IMR-90 (cell line): Measurements from ENCODE around the gene PACSIN2. TPM values are rescaled to one million over a fixed set of nuclear protein-coding genes. Genes with fewer than 3 reads are reported as not detected.

Experiments used
- ATAC-seq: fragments of 200-7000 bp; cut with Tn5 transposase; 2 replicates; pipeline ENCODE4 v1.9.1; 2020; ENCODE audit warnings: low read depth, mild to moderate bottlenecking, moderate library complexity
- BruUV-seq: library from RNA; stranded (reverse); fragments of 400-500 nt; replicated peaks from 2 replicates; lab custom pipeline; 2021; lab: Mats Ljungman, UMichigan
- CTCF ChIA-PET: fragments of 300-600 bp; formaldehyde crosslinking; extraction: SDS; loops from one replicate; lab custom pipeline; 2021; ENCODE audit warnings: antibody characterized with exemption; lab: Yijun Ruan, JAX
- POLR2A ChIA-PET: fragments of 300-600 bp; sonication (Branson Sonifier 250); formaldehyde crosslinking; loops from one replicate; lab custom pipeline; 2022; ENCODE audit warnings: antibody characterized with exemption; ENCODE audit not compliant: unreplicated experiment; lab: Charles Lee
- DNase-seq: peaks from one replicate; pipeline ENCODE4 v3.0.0; 2013
- H2AFZ ChIP-seq: replicated peaks from 2 replicates; pipeline ENCODE3; 2013; ENCODE audit warnings: low read length, mild to moderate bottlenecking; ENCODE audit not compliant: poor library complexity
- H2AK5ac ChIP-seq: 2 replicates; pipeline ENCODE4 v1.6.1; 2013; ENCODE audit warnings: low read depth, low read length, inconsistent platforms
- H2AK9ac ChIP-seq: replicated peaks from 2 replicates; pipeline ENCODE3; 2013; ENCODE audit warnings: mild to moderate bottlenecking, low read depth, low read length, moderate library complexity; ENCODE audit not compliant: poor library complexity
- H2BK120ac ChIP-seq: 2 replicates; pipeline ENCODE4 v1.6.1; 2013; ENCODE audit warnings: low read depth, low read length, inconsistent platforms
- H2BK15ac ChIP-seq: 3 replicates; pipeline ENCODE4 v1.6.1; 2013; ENCODE audit warnings: low read depth, low read length, inconsistent platforms
- H2BK20ac ChIP-seq: 2 replicates; pipeline ENCODE4 v1.6.1; 2013; ENCODE audit warnings: low read depth, mild to moderate bottlenecking, inconsistent platforms, low read length, moderate library complexity
- H2BK5ac ChIP-seq: 2 replicates; pipeline ENCODE4 v1.6.1; 2013; ENCODE audit warnings: mild to moderate bottlenecking, low read depth, low read length, inconsistent platforms; ENCODE audit not compliant: poor library complexity, severe bottlenecking
- H3K14ac ChIP-seq: replicated peaks from 2 replicates; pipeline ENCODE4 v1.6.1; 2013; ENCODE audit warnings: low read depth, low read length, inconsistent platforms
- H3K18ac ChIP-seq: 2 replicates; pipeline ENCODE4 v1.6.1; 2013; ENCODE audit warnings: low read depth, low read length, control low read depth
- H3K23ac ChIP-seq: 2 replicates; pipeline ENCODE4 v1.6.1; 2013; ENCODE audit warnings: low read depth, low read length, inconsistent platforms
- H3K27ac ChIP-seq: 2 replicates; pipeline ENCODE4 v1.5.1; 2013; ENCODE audit warnings: mild to moderate bottlenecking, control low read depth, low read length; ENCODE audit not compliant: insufficient read depth
- H3K27me3 ChIP-seq: 2 replicates; pipeline ENCODE4 v1.6.1; 2013; ENCODE audit warnings: low read length; ENCODE audit not compliant: control insufficient read depth, insufficient read depth
- H3K36me3 ChIP-seq: 2 replicates; pipeline ENCODE4 v1.6.1; 2013; ENCODE audit warnings: low read length, mixed read lengths; ENCODE audit not compliant: control insufficient read depth, insufficient read depth
- H3K4ac ChIP-seq: 2 replicates; pipeline ENCODE4 v1.6.1; 2013; ENCODE audit warnings: low read depth, low read length, inconsistent platforms
- H3K4me1 ChIP-seq: 2 replicates; pipeline ENCODE4 v1.6.1; 2013; ENCODE audit warnings: low read length, mixed read lengths; ENCODE audit not compliant: control insufficient read depth, insufficient read depth
- H3K4me2 ChIP-seq: 2 replicates; pipeline ENCODE4 v1.6.1; 2013; ENCODE audit warnings: low read depth, mild to moderate bottlenecking, control low read depth, low read length, moderate library complexity
- H3K4me3 ChIP-seq: 2 replicates; pipeline ENCODE4 v1.5.1; 2013; ENCODE audit warnings: low read depth, mild to moderate bottlenecking, control low read depth, low read length, moderate library complexity; ENCODE audit not compliant: insufficient read depth
- H3K56ac ChIP-seq: 2 replicates; pipeline ENCODE4 v1.6.1; 2013; ENCODE audit warnings: low read length, inconsistent platforms; ENCODE audit not compliant: insufficient read depth; ENCODE audit errors: extremely low read depth
- H3K79me1 ChIP-seq, 2 experiments: 2 replicates each; pipeline ENCODE4 v1.6.1; 2013; ENCODE audit warnings: low read length in 2 of 2, inconsistent platforms in 1 of 2, low read depth in 1 of 2
- H3K9ac ChIP-seq: 2 replicates; pipeline ENCODE4 v1.6.1; 2013; ENCODE audit warnings: low read depth, low read length, control low read depth
- H3K9me1 ChIP-seq: 2 replicates; pipeline ENCODE4 v1.6.1; 2013; ENCODE audit warnings: low read length, inconsistent platforms; ENCODE audit not compliant: insufficient read depth
- H3K9me3 ChIP-seq: 2 replicates; pipeline ENCODE4 v1.6.1; 2013; ENCODE audit warnings: low read length; ENCODE audit not compliant: control insufficient read depth, insufficient read depth
- H4K20me1 ChIP-seq: 2 replicates; pipeline ENCODE4 v1.6.1; 2013; ENCODE audit warnings: low read length, inconsistent platforms; ENCODE audit not compliant: insufficient read depth
- H4K5ac ChIP-seq: 2 replicates; pipeline ENCODE4 v1.6.1; 2013; ENCODE audit warnings: mild to moderate bottlenecking, low read depth, low read length, control low read depth
- H4K8ac ChIP-seq, 2 experiments: 2 replicates each; pipeline ENCODE4 v1.6.1; 2013; ENCODE audit warnings: low read depth in 2 of 2, low read length in 2 of 2, control low read depth in 1 of 2, inconsistent platforms in 1 of 2
- H4K91ac ChIP-seq: 2 replicates; pipeline ENCODE4 v1.6.1; 2013; ENCODE audit warnings: low read depth, low read length, inconsistent platforms; ENCODE audit not compliant: insufficient read depth
- BHLHE40 ChIP-seq: fragments of 150-350 bp; IDR thresholded peaks from 2 replicates; pipeline ENCODE4 v1.6.1; 2016; ENCODE audit warnings: mild to moderate bottlenecking, low read depth, low read length
- MAFK ChIP-seq: IDR thresholded peaks from 2 replicates; pipeline ENCODE4 v1.6.1; 2012; ENCODE audit warnings: low read depth, low read length, improper control_type of control experiment
- MAZ ChIP-seq: IDR thresholded peaks from 2 replicates; pipeline ENCODE4 v1.6.1; 2012; ENCODE audit warnings: low read depth, mild to moderate bottlenecking, low read length, improper control_type of control experiment, moderate library complexity, borderline replicate concordance
- MXI1 ChIP-seq: IDR thresholded peaks from 2 replicates; pipeline ENCODE4 v1.6.1; 2012; ENCODE audit warnings: low read depth, mild to moderate bottlenecking, low read length, moderate library complexity, borderline replicate concordance
- POLR2A ChIP-seq: IDR thresholded peaks from 2 replicates; pipeline ENCODE4 v1.6.1; 2012; ENCODE audit warnings: mild to moderate bottlenecking, low read depth, low read length
- RCOR1 ChIP-seq: IDR thresholded peaks from 2 replicates; pipeline ENCODE4 v1.6.1; 2012; ENCODE audit warnings: mild to moderate bottlenecking, low read length, improper control_type of control experiment; ENCODE audit not compliant: insufficient replicate concordance
- SMC3 ChIP-seq: fragments of 150-350 bp; IDR thresholded peaks from 2 replicates; pipeline ENCODE4 v1.6.1; 2016; ENCODE audit warnings: low read depth, mild to moderate bottlenecking, antibody characterized with exemption, low read length, moderate library complexity
- USF2 ChIP-seq: fragments of 150-350 bp; IDR thresholded peaks from 2 replicates; pipeline ENCODE4 v1.6.1; 2017; ENCODE audit warnings: mild to moderate bottlenecking, antibody characterized with exemption, low read length, low read depth
- WGBS, 2 experiments: methylation state at CpG; one replicate each; pipeline versions ENCODE4 v1.1.5 to v1.1.7; 2013; ENCODE audit warnings: missing lambda C conversion rate in 2 of 2; ENCODE audit not compliant: insufficient read length in 1 of 2; ENCODE audit errors: extremely low coverage in 2 of 2; 5-methylcytosine and 5-hydroxymethylcytosine counted together
- dilution Hi-C: fragments of 300-500 bp; cut with HindIII; formaldehyde crosslinking; loops from one replicate; pipeline ENCODE4 v1.14.3; 2018; ENCODE audit warnings: low sequenced_read_pairs; ENCODE audit not compliant: unreplicated experiment
- in situ Hi-C: fragments of 300-500 bp; cut with MboI; formaldehyde crosslinking; loops from 3 replicates; pipeline ENCODE4 v1.14.3; 2019; ENCODE audit warnings: low sequenced_read_pairs, inconsistent platforms, mixed read lengths
- intact Hi-C: fragments of 100-400 bp; cut with micrococcal nuclease; formaldehyde crosslinking; loops from 2 replicates; pipeline ENCODE4 v1.10.0; 2022
- polyA plus RNA-seq, 3 experiments: library from polyadenylated mRNA; depleted of rRNA; stranded (reverse); fragments of >200 nt; gene quantifications; 2 replicates each; pipeline ENCODE4 v1.2.3, GENCODE V29; 2012; ENCODE audit warnings: low replicate concordance in 1 of 3
- total RNA-seq: library from RNA; depleted of rRNA; stranded (reverse); fragments of >200 nt; gene quantifications from 2 replicates; pipeline ENCODE4 v1.2.3, GENCODE V29; 2012
- TF ChIP-seq, protein P1 (sequence below): fragments of 150-350 bp; IDR thresholded peaks from 2 replicates; pipeline ENCODE4 v1.6.1; 2016; ENCODE audit warnings: low read depth, mild to moderate bottlenecking, low read length, moderate library complexity, borderline replicate concordance

The PACSIN2 gene
- total and polyA plus RNA-seq, 2 of the 4 experiments (the other 2 are of a cell fraction), result 85.0 to 118 TPM

- no peak for TF ChIP-seq MAFK
- TF ChIP-seq POLR2A, result no peak
- TF ChIP-seq, protein P1, sequence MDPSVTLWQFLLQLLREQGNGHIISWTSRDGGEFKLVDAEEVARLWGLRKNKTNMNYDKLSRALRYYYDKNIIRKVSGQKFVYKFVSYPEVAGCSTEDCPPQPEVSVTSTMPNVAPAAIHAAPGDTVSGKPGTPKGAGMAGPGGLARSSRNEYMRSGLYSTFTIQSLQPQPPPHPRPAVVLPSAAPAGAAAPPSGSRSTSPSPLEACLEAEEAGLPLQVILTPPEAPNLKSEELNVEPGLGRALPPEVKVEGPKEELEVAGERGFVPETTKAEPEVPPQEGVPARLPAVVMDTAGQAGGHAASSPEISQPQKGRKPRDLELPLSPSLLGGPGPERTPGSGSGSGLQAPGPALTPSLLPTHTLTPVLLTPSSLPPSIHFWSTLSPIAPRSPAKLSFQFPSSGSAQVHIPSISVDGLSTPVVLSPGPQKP, result no peak
- no peak for TF ChIP-seq BHLHE40
- TF ChIP-seq SMC3, result no peak
- no peak for TF ChIP-seq USF2
- TF ChIP-seq RCOR1, result no peak
- no peak for TF ChIP-seq MAZ
- no peak for TF ChIP-seq MXI1
- Histone ChIP-seq H4K91ac (no peak overlapping the region), H2BK5ac (no peak overlapping the region), H2AFZ (no peak overlapping the region), H3K4me1 (peaks cover 20% of the 10 kb centered on the region), H2AK9ac (no peak overlapping the region), H3K27me3 (no peaks in the 10 kb centered on the region), H4K8ac (no peak overlapping the region), H3K23ac (no peak overlapping the region), H3K9ac (no peak overlapping the region), H3K18ac (no peak overlapping the region), H3K56ac (no peak overlapping the region), H3K4ac (no peak overlapping the region), H3K79me1 (peaks cover 36 to 89% of the 10 kb centered on the region in 2 experiments), H2BK20ac (no peak overlapping the region), H2AK5ac (no peak overlapping the region), H3K4me3 (no peak overlapping the region), H3K14ac (no peak overlapping the region), H2BK15ac (no peak overlapping the region), H3K4me2 (no peak overlapping the region), H3K9me3 (no peaks in the 10 kb centered on the region), H4K5ac (no peak overlapping the region), H4K20me1 (peaks cover 32% of the 10 kb centered on the region), H3K27ac (no peak overlapping the region), H2BK120ac (no peak overlapping the region), H3K9me1 (peaks cover 16% of the 10 kb centered on the region), H3K36me3 (no peaks in the 10 kb centered on the region)
- BruUV-seq, result no TSS peak
- WGBS, 2 experiments, result no CpG with 5 or more reads among the region's 3 CpGs
- no peak for DNase-seq
- in situ Hi-C loops (no loop called here), intact Hi-C loops (no loop called here), dilution Hi-C loops (no loop called here)
- ATAC-seq, result no peak
- ChIA-PET CTCF (no interaction called here), POLR2A (no interaction called here)
Observed at GRCh38 chr22:42957544-42957943, 57.4 kb downstream of the PACSIN2 start.
